Measurements from ENCODE around the gene ATG2A. TPM values are rescaled to one million over a fixed set of nuclear protein-coding genes. Genes with fewer than 3 reads are reported as not detected.

Gene ATG2A
- total and polyA plus RNA-seq, 9 of the 15 experiments (the other 6 are each of a cell fraction or from before 2014, with no cell fraction given): 0.25 to 45.9 (median 5.2) TPM

DNA sequence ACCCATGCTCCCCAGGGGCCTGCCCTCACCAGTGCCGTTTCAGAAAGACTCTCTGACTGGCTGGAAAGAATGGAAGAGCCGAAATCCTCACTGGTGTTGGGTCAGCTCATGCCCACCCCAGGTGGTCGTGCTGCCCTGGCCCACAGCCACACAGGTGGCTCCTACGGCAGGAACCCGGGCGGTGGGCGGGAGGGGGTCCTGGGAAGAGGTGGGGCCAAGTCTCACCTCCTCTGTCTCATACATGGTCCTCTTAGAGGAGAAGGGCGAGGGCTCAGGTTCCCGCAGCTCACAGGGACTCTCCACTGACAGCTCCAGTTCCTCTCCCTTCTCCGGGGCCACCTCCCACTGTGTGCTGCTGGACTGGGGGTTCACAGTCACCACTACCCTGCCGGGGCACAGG lies 8.2 kb downstream of the ATG2A start:
- no peak overlapping the region for H3K4me3 ChIP-seq
- H3K9me1 ChIP-seq (ENCODE audit: control insufficient read depth, insufficient read depth, low read length): peaks cover 5% of the 10 kb centered on the region
- no peaks in the 10 kb centered on the region for H3K79me2 ChIP-seq (ENCODE audit: control insufficient read depth, insufficient read depth, low read length)
- no peaks in the 10 kb centered on the region for H4K20me1 ChIP-seq (replicated peaks; ENCODE audit: control insufficient read depth, insufficient read depth, low read length)
- no peak for ATAC-seq
- ChIA-PET POLR2A (no interaction called here), CTCF (ENCODE audit: low intra/inter-chr PET ratio) (interaction anchor here (0.7 kb wide), 1 partner anchor 86 kb away, joined by 3 read pairs; no protein-coding TSS in a partner anchor)
- no TSS peak for BruUV-seq (replicated peaks)
- no peak overlapping the region; a peak in 1 of 4 replicates for H3K9ac ChIP-seq (ENCODE audit: insufficient read depth in 1 of 2, low read depth in 2 of 2, low read length in 2 of 2)
- WGBS (ENCODE audit: insufficient coverage, low coverage, missing lambda C conversion rate): 90% methylated on average over 5 of the region's 11 CpGs
- no peaks in the 10 kb centered on the region for H3K27me3 ChIP-seq (ENCODE audit: control insufficient read depth in 2 of 2, insufficient read depth in 2 of 2, low read length in 2 of 2)
- H3K36me3 ChIP-seq (ENCODE audit: control insufficient read depth, insufficient read depth, low read length): peaks cover 84% of the 10 kb centered on the region; the same call in 2 of the 3 replicates
- no peak for DNase-seq (ENCODE audit: extremely low read depth in 1 of 4, low spot score in 3 of 4)
- in situ Hi-C loops (cut with MboI): no loop called here
- TF ChIP-seq, protein P1, sequence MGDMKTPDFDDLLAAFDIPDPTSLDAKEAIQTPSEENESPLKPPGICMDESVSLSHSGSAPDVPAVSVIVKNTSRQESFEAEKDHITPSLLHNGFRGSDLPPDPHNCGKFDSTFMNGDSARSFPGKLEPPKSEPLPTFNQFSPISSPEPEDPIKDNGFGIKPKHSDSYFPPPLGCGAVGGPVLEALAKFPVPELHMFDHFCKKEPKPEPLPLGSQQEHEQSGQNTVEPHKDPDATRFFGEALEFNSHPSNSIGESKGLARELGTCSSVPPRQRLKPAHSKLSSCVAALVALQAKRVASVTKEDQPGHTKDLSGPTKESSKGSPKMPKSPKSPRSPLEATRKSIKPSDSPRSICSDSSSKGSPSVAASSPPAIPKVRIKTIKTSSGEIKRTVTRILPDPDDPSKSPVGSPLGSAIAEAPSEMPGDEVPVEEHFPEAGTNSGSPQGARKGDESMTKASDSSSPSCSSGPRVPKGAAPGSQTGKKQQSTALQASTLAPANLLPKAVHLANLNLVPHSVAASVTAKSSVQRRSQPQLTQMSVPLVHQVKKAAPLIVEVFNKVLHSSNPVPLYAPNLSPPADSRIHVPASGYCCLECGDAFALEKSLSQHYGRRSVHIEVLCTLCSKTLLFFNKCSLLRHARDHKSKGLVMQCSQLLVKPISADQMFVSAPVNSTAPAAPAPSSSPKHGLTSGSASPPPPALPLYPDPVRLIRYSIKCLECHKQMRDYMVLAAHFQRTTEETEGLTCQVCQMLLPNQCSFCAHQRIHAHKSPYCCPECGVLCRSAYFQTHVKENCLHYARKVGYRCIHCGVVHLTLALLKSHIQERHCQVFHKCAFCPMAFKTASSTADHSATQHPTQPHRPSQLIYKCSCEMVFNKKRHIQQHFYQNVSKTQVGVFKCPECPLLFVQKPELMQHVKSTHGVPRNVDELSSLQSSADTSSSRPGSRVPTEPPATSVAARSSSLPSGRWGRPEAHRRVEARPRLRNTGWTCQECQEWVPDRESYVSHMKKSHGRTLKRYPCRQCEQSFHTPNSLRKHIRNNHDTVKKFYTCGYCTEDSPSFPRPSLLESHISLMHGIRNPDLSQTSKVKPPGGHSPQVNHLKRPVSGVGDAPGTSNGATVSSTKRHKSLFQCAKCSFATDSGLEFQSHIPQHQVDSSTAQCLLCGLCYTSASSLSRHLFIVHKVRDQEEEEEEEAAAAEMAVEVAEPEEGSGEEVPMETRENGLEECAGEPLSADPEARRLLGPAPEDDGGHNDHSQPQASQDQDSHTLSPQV (IDR thresholded peaks at IDR 0.05): no peak
- TF ChIP-seq ZNF184 (CRISPR knock-in tag; IDR thresholded peaks at IDR 0.05): no peak
- no peak for TF ChIP-seq MED1 (CRISPR knock-in tag; IDR thresholded peaks at IDR 0.05; ENCODE audit: borderline replicate concordance)
- no peak for TF ChIP-seq DPF2 (IDR thresholded peaks at IDR 0.05)
- no peak overlapping the region for H3K27ac ChIP-seq (ENCODE audit: extremely low read depth, low read depth, low read length)
- no peak for FAIRE-seq
- no peak overlapping the region for H2AFZ ChIP-seq (ENCODE audit: low read depth, low read length)
- intact Hi-C loops (cut with micrococcal nuclease): no loop called here
- H3K9me3 ChIP-seq (replicated peaks; ENCODE audit: control insufficient read depth, insufficient read depth, low read depth, low read length): no peaks in the 10 kb centered on the region
- H3K4me1 ChIP-seq (replicated peaks in 1 of 2; ENCODE audit: control insufficient read depth in 2 of 2, insufficient read depth in 2 of 2, low read length in 2 of 2): peaks cover 0 to 29% of the 10 kb centered on the region in 2 experiments; a peak in 2 of 5 replicates
- no peak overlapping the region for H3K4me2 ChIP-seq (ENCODE audit: insufficient read depth, low read length)

Measured in K562 (cell line).